GM21529 (cell line): ENCODE measurements around the gene PXDN.
"Not testable (repeated sequence)": the region's sequence is repeated elsewhere in the genome, so short reads cannot be mapped to it uniquely, and the experiment has no call there.

Experiments used
- ATAC-seq: cut with Tn5 transposase; IDR thresholded peaks from one replicate; pipeline ENCODE4 v1.9.1; 2021; ENCODE audit not compliant: unreplicated experiment

PXDN gene

GRCh38 chr2:1639086-1639858, 105.0 kb downstream of the PXDN start:
- no peak for ATAC-seq

GRCh38 chr2:1638281-1638860, 105.9 kb downstream of the PXDN start:
- no peak for ATAC-seq

GRCh38 chr2:1636791-1637415, 107.4 kb downstream of the PXDN start:
- ATAC-seq: no peak

GRCh38 chr2:1635823-1636222, 108.5 kb downstream of the PXDN start:
- ATAC-seq: no peak

GRCh38 chr2:1634681-1635341, 109.5 kb downstream of the PXDN start:
- no peak for ATAC-seq

- no peak for ATAC-seq
Observed at GRCh38 chr2:1633936-1634587, 110.3 kb downstream of the PXDN start.

GRCh38 chr2:1633092-1633671, 111.1 kb downstream of the PXDN start:
- no peak for ATAC-seq

- no peak for ATAC-seq
Observed at GRCh38 chr2:1632510-1632909, 111.8 kb downstream of the PXDN start.

- ATAC-seq: no peak
Observed at GRCh38 chr2:1632002-1632348, 112.3 kb downstream of the PXDN start.

- no peak for ATAC-seq
Observed at GRCh38 chr2:1631292-1632001, 112.9 kb downstream of the PXDN start.

- ATAC-seq: no peak
Observed at GRCh38 chr2:1628893-1629292, 115.4 kb downstream of the PXDN start.

GRCh38 chr2:1627628-1628381, 116.5 kb downstream of the PXDN start:
- ATAC-seq: no peak

GRCh38 chr2:1626271-1626681, 118.0 kb downstream of the PXDN start:
- no peak for ATAC-seq

- ATAC-seq: no peak
Observed at GRCh38 chr2:1625281-1626001, 118.9 kb downstream of the PXDN start.

GRCh38 chr2:1623906-1624445, 120.3 kb downstream of the PXDN start:
- ATAC-seq: no peak

GRCh38 chr2:1622521-1623200, 121.7 kb downstream of the PXDN start:
- ATAC-seq: no peak

- not testable (repeated sequence) for ATAC-seq
Observed at GRCh38 chr2:1621976-1622375, 122.3 kb downstream of the PXDN start.

GRCh38 chr2:1621501-1621900, 122.8 kb downstream of the PXDN start:
- ATAC-seq: no peak
